Stimulated activated CD8-positive, alpha-beta memory T cell treated with anti-CD3 and anti-CD28 coated beads, Interleukin-7, amount 100 ng/mL, for 24 hours (primary cell): ENCODE measurements around the gene BIRC7.
"Not testable (repeated sequence)": the region's sequence is repeated elsewhere in the genome, so short reads cannot be mapped to it uniquely, and the experiment has no call there.

Experiments used
- DNase-seq: peaks from one replicate; pipeline ENCODE4 v3.0.0-alpha.2; 2020; ENCODE audit warnings: low read depth

Gene BIRC7

DNA sequence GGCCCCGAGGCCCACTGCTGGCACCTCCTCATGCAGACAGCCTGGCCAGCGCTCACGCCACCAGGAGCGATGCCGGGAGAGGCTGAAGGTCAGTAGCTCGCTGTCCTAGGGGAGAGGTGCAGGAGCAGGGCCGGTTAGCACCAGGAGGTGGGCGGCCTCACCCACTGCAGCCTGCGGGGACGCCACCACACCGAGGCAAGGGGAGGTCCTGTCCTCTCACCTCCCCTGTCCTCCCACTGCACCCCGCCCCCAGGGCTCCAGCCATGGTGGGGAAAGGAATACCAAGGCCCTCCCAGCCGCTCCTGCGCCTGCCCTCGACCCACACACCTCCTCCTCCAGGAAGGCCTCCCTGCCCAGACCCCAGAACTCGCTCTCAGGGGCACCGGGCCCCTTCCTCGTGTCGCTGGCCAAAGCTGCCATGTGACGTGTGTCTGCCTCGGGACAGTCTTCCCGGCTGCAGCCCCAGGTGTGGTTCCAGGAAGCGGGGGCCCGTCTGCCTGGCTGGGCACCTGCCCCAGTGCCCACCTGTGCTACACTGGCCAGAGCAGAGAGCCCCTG is 12.0 kb downstream of the BIRC7 start:
- DNase-seq = no peak

DNA sequence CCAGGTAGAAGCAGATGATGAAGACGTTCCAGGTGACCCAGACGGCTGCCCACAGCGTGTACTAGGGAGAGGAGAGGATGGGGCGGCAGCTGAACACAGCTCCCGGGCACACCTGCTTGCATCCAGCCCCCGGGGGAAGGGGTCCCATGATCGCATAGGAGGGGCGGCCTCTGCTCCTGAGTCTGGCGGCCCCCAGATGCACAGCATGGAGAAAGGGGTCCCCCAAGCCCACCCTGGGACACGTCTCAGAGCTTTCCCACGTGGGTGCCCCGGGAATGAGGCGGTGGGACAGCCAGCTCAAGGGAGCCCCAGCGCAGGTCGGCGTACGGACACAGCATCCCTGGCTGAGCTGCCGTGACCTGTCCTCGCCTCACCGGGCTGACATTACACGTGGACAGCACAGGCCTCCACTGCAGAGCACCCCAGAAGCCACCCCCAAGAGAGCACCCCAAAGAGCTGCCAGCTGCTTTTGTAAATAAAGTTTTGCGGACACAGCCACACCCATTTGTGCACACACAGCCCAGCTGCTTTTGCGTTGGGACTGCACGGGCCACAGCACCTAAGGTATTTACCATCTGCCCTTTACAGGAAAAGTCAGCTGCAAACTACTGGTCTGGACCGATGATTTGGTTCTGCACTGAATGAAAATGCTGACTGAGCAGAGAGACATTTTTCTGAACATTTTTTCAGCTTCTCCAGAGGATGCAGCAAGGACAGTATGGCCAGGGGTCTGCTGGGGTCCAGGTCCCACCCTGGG is 13.3 kb downstream of the BIRC7 start:
- no peak for DNase-seq

DNA sequence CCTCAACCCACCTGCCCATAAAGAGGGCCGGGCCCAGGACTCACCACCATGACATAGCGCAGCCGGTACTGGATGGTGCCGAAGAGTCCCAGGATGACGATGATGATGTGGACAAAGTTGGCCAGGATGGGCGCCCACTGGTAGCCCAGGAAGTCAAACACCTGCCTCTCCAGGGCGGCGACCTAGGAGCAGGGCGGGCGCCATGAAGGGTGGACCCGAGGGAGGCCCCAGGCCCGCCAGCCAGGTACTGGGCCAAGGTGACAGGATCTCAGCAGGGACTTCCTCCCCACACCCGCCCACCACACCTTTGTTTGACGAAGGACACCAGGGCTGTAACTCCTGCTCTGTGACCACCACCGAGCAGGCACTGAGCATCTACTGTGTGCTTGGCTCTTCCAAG is 14.2 kb downstream of the BIRC7 start:
- DNase-seq = no peak

DNA sequence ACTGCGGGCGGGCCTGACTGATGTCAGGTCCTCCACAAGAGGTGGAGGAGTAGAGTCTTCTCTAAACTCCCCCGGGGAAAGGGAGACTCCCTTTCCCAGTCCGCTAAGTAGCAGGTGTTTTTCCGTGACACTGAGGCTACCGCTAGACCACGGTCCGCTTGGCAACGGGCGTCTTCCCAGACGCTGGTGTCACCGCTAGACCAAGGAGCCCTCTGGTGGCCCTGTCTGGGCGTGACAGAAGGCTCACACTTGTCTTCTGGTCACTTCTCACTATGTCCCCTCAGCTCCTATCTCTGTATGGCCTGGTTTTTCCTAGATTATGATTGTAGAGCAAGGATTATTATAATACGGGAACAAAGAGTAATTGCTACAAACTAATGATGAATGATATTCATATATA is 15.6 kb downstream of the BIRC7 start:
- not testable (repeated sequence) for DNase-seq

DNA sequence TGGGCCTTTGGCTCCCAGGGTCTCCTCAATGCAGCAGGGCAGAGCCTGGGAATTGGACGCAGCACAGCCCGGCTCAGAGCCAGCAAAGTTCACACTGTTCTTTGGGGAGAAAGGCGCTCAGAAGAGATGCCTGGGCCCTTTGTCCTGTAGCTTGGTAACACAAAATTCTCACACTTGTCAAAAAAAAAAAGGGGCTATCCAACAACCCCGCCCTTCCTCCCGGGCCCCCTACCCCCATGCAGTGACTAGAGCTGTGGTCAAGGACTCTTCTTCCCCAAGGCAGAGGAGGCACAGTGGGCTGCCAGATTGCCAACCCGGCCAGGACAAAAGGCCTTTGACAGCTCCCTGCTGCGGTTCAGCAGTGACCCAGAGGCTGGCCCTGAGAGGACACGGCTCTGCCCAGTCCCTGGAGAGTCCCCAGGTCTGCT is 16.6 kb downstream of the BIRC7 start:
- no peak for DNase-seq

DNA sequence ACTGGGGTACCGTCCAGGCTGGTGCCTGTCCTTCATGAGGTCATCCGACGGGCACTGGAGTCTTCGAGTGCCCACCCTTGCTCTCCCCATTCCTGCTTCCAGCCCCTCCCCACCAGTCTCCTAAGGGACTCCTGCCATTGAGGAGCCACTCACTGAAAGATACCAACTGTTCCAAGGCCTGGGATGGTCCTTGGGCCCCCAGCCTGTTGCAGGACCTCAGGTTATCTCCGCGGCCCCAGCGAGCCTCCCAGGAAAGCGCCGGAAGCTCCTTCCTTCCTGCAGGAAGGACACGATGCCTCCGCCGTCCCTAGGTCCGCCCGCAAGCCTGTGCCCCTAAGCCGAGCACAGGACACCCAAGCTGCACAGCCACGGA is 17.3 kb downstream of the BIRC7 start:
- no peak for DNase-seq

DNA sequence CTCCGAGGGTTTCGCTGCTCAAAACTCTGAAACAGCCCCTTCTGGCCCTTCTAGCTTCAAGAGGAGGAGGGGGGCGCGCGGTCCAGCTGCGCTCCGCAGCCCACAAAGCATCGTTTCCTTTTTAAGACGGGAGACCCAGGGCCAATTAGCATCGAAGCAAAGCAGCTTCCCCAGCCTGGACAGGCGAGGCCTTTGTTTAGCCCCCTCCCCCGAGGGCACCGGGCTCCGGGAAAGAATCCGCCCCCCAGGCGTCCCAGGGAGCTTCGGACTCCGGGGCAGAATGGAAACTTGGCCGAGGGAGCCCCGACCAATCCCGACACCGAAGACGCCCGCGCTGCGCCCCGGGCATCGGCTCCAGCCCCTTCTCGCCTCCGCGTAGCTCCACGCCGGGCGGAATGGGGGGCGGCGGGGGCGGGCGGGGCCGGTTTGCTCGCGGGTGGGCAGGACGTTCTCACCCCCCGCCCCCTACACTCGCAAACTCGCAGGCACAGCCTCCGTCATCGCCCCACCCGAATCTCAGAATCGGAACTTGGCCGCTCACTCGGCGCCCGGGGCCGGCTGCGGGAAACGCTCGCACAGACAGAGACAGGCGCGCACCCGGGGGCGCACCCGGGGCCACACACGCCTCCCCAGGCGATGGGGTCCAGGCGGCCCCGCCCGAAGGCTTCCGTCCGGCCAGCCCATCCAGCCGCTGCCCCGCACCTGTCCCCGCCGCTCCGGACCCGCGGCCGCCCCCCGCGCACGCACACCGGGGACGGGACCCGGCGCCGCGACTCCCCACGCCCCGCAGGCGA is 17.9 kb downstream of the BIRC7 start:
- DNase-seq = no peak

DNA sequence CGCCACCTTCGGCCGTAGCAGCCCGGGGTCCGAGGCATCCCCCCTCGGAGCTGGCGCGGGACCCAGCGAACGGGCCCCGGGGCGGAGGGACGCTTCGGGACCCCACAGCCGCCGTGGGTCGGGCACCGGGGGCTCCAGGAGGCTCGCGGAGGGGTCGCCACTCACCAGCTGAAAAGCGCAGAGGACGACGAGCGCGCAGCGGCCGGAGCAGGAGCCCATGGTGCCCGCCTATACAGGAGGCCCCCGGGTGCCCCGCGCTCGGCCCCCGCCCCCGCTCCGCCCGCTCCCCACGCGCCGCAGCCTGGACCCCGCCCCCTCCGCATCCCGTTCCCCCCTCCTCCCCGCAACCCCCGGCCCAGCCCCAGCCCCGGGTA is 18.5 kb downstream of the BIRC7 start, which contains the start of gene NKAIN4:
Gene NKAIN4 (minus strand): TSS at position 232 of the 374 bp plus-strand sequence. CDS start 13 bp downstream, at position 219.
- no peak for DNase-seq

DNA sequence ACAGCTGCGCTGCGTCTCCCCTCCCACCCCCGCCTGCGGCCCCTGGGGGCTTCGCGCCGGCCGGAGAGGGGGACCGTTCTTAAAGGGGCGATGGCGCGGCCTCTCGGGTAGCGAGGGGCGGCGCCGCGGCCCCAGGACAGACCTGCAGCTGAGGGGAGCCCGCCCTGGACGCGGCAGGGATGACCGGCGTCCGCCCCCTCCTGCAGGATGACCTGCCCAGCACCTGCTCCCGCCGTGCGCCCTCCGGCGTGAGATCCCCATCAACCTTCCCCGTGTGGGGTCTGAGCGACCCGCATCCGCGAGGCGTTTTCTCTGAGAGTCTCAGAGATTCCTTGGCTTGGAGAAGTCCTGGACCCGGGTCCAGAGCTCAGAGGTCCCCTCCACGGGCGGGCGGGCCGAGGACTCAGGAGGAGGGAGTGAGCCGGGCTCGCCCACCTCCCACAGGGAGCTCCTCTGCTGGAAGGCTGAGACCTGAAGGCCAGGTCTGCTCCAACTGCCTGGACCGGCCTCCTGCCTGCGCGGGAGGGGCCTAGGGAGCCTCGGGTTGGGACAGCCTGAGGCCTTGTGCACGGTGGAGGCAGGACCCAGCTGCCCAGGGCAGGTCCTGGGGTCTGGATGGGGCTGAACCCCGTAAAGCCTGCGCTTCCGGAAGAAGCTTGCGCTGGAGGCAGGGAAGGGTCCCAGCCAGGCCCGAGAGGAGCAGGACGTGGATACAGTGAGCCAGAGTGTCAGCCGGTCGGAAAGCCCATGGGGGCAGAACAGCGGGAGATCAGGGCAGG is 19.1 kb downstream of the BIRC7 start:
- no peak for DNase-seq

DNA sequence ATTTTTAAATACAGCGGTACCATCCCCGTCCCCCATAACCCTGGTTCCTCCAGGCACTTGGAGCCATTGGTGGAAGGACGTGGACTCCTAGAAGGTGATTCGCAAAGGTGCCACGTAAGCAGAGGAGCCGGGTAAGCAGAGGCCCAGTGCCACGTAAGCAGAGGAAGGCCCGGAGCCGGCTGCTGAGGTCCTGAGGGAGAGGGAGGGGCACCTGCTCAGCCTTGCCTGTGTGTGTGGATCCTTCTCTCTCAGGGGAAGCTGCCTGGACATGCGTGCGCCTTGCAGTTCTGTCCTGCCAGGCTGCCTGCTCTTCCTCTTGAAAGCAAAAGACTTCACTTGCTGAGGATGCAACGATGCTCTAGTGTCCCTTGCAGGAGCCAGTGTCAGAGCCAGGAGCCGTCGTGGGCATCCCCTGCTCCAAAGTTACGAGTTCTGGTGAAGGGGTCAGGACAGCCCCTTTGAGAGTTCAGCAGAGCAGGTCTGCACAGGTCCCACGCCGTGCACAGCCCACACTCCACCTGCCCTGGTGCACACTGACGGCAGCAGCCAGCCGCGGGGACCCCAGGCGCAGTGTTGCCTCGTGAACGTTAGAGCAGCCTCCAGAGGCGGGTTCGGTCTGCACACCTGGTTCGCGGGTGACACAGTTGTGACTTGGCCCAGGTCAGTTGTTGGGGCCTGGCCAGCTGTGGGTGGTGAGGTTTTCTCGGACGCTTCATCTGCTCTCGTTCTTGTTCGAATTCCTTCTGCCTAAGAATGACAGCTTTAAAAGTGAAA is 20.4 kb downstream of the BIRC7 start:
- DNase-seq = no peak

DNA sequence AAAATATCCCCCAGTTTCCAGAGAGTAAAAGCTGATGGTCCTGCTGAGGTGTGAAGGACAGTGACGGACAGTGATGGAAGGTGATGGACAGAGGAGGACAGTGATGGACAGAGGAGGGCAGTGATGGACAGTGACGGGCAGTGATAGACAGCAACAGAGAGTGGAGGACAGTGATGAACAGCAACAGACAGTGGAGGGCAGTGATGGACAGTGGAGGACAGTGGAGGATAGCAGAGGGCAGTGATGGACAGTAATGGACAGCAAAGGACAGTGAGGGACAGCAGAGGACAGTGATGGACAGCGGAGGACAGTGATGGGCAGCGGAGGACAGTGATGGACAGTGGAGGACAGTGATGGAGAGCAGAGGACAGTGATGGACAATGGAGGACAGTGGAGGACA is 21.2 kb downstream of the BIRC7 start:
- no peak for DNase-seq

DNA sequence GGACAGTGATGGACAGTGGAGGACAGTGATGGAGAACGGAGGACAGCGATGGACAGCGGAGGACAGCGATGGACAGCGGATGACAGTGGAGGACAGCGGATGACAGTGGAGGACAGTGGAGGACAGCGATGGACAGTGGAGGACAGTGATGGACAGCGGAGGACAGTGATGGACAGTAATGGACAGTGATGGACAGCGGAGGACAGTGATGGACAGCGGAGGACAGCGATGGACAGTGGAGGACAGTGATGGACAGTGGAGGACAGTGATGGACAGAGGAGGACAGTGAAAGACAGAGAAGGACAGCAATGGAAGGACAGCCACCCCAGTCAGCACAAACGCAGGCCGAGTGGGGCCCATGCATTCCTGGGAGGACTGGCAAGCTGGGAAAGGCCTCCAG is 21.9 kb downstream of the BIRC7 start:
- no peak for DNase-seq

DNA sequence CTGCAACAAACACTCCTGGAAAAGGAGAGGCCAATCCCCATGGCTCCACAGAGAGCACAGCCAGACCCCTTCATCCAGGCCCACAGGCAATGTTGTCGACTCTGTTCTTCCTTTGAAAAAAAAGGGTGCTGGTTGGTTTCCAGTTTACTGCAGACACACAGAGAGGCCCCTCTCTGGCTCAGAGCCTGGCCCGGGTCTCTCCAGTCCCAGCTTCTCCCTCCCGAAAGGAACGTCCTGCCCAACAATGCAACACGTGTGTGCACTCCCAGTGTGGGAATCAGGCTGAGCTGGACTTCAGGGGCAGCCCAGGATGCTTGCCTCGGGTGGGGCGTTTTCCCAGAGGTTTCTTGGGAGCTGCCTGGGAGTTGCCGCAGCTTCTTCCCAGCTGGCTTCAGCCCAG is 23.1 kb downstream of the BIRC7 start:
- no peak for DNase-seq

DNA sequence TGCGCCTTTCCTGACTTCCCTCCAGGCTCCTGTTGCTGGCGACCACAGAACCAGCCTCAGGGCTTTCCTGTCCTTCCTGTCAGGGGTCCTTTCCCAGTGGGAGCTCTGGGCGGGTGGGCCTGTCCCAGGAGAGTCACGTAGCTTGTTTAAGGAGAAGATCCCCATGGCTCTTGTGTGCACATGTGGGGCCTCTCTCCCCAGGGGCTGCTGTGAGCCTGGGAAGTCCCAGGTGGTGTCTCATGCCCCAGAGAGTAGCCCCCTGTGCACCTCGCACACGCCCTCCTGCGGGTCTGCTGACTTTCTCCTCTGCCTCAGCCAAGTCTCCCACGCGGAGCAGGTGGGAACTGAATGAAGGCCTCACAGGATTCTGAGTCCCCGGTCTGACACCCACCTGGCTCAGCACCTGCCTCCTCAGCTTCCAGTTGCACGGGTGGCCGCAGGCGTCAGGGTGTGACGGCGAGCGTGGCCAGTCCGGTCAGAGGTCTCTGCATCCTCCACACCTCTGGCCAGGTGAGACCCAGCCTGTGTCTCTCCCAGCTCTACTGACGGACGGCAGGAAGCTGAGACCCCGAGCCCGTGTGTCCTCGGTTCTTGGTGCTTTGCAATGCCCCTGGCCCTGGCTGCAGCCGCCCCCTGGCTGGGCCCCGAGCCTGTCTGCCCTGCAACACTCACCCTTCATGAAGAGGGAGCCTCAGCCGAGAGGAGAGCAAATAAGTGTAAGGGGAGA is 24.2 kb downstream of the BIRC7 start:
- DNase-seq = no peak

DNA sequence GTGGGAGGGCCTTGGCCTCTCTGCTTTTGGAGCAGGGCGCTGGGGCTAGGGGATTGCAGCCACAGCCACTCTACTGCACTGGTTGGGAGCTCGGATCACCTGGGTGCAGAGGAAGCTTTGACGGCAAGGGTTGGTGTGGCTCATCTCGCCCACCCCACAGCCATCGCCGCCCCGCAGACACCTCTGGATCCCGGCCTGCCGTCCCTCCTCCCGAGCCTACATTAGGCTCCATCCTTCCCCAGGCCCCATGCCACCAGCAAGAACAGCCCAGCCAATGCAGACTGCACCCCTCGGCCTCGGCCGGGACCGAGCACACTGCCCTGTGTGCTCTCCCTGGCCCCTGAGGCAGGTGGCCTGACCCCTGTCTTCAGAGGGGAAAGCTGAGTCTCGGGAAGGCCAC is 24.8 kb downstream of the BIRC7 start:
- no peak for DNase-seq

DNA sequence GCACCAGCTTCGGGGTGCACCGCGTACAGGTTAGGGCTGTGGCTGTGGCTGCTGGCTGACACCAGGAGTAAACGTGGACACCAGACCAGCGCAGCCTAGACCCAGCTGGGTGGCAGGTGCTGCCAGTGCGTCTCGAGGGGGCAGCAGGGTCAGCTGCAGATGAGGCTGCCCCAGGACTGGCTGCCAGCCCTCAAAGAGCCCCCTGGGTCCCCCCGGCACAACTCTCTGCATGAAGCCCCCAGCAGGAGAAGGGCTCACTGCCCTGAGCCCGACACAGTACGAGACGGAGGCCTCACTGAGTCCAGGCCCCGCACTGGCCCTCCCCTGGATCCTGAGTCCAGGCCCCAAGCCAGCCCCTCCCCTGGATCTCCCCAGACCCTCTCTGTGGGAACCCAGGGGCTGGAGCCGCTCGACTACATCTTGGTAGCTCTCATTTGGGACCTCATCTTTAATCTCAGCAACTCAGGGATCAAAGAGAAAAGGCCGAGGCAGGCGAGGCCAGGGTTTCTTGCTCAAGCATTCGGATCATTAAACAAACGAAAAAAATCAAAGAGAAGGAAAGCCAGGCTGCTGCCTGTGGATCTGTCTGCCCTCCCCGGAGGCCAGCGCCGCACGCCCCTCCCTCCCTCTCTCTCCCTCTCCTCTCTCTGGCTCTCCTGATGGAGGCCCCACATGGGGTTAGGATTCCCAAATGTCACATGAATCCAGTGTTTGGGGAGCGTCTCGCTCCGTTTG is 25.5 kb downstream of the BIRC7 start:
- DNase-seq = no peak

DNA sequence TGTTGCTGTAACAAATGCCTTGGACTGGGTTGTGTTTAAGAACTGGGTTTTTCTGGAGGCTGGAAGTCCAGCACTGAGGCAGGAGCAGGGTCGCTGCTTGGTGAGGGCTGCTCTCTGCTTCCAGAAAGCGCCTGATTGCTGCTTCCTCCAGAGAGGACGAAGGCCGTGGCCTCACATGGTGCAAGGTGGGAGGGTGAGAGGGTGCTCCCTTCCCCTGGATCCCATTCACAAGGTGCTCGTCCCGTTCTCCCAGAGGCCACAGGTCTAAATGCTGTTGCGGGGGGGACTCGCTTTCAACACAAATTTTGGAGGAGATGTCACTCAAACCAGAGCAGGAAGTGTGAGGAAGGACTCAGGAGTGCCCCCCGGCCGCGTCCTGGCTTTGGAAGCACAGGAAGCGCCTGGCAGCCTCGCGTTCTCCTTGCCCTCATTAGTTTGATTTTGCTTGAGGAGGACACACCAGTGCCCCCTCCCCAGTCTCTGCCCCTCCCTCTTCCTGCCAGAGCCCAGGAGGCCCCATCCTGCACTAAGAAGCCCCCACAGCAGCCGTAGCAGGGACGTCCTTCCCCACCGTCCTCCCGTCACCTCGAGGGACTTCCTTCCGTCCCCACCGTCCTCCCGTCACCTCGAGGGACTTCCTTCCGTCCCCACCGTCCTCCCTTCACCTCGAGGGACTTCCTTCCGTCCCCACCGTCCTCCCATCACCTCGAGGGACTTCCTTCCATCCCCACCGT is 26.3 kb downstream of the BIRC7 start:
- DNase-seq = no peak

DNA sequence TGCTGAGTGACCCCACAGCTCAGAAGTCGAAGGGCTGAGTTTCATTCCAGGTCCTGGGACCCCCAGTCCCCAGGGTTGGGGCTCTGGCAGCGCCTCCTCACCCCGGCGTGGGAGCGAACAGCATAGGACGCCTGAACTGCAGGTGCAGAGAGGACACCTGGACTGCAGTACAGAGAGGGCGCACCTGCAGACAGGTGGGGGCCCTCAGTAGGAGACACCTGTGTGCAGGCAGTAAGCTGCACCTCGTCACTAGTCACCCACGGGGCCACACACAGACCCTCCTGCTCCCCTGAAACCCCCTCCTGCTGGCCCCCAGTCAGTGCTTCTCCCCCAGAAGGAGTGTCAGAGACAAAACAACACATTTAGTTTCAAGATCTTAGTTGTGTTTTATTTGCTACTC is 27.1 kb downstream of the BIRC7 start:
- DNase-seq = no peak

DNA sequence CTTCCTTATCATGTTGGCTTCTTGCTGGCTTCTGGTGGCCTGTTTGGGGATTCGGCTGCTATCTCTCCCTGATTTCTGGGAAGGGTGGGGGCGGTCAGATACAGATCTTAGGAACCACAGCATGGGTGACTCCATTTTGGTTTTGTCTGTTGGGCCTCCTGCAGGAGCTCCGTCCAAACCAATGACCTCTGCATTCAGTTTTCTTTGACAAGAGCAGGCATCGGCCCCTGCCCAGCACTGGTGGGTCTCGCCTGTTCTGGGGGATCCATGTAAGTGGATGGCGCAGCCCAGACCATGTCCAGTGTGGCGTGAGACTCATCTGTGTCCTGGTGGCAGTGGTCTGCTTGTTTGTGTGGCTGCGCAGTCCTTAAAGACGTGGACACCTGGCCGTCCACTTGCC is 28.3 kb downstream of the BIRC7 start:
- no peak for DNase-seq

DNA sequence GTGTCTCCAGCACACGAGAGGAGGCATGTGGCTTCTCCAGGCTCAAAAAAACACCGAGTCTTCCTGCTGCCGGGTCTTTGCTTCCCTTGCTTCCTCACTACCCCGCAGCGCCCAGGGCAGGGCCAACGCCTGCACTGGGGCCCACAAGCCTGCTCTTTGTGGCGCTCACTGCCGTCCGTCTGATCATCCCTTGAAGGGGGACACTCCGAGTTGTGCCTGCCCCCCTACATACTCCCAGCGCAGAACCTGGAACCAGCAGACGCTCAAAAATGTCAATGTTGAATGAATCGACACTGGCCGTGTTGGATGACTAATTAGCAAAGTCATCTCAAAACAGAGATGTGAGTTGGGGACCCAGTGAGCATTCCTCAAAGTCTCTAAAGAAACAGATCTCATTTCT is 28.8 kb downstream of the BIRC7 start:
- no peak for DNase-seq
